ENCODE measurements around the gene VPS13D. TPM values are rescaled to one million over a fixed set of nuclear protein-coding genes. Genes with fewer than 3 reads are reported as not detected.

The VPS13D gene
- total RNA-seq, 1 experiment from 2014 or later = 20.2 TPM

GRCh38 chr1:12197483-12197880 lies 32.3 kb upstream of the VPS13D start:
- Mint-ChIP-seq H3K9me3 (no peaks in the 10 kb centered on the region), H3K4me3 (no peak overlapping the region), H3K36me3 (ENCODE audit: insufficient read depth in 1 of 3, low read depth in 3 of 3) (no peaks in the 10 kb centered on the region; a peak in 1 of 7 replicates), H3K4me1 (peaks cover 11 to 28% of the 10 kb centered on the region in 2 experiments), H3K27me3 (ENCODE audit: low read depth) (no peaks in the 10 kb centered on the region), H3K27ac (no peak overlapping the region)
- Histone ChIP-seq H4K91ac (ENCODE audit: insufficient read length, low read depth, low read length) (no peak overlapping the region), H3K9ac (ENCODE audit: extremely low read depth, insufficient read length, low read length) (no peak overlapping the region), H2BK120ac (ENCODE audit: low read depth, low read length, poor library complexity, severe bottlenecking) (no peak overlapping the region), H3K18ac (ENCODE audit: insufficient read length, low read depth, low read length) (no peak overlapping the region), H3K4me2 (ENCODE audit: insufficient read depth, insufficient read length, low read length) (no peak overlapping the region), H3K27ac (ENCODE audit: insufficient read length, low read depth, low read length) (no peak overlapping the region), H4K5ac (ENCODE audit: insufficient read length, low read depth, low read length) (no peak overlapping the region), H2BK15ac (ENCODE audit: low read depth, low read length) (no peak overlapping the region), H3T11ph (ENCODE audit: low read length) (no peak overlapping the region), H3K23me2 (ENCODE audit: insufficient read length, low read depth, low read length, poor library complexity, severe bottlenecking) (peaks cover 3% of the 10 kb centered on the region), H2AK5ac (ENCODE audit: insufficient read length, low read length) (no peak overlapping the region), H2BK20ac (ENCODE audit: low read depth, low read length, poor library complexity, severe bottlenecking) (no peak overlapping the region), H3K79me2 (ENCODE audit: insufficient read depth, low read length) (no peaks in the 10 kb centered on the region), H3K14ac (ENCODE audit: insufficient read depth, low read length) (no peak overlapping the region), H2BK5ac (ENCODE audit: insufficient read length, low read length) (no peak overlapping the region), H3K27me3 (ENCODE audit: insufficient read depth, low read length) (no peaks in the 10 kb centered on the region), H2BK12ac (ENCODE audit: insufficient read length, low read depth, low read length) (no peak overlapping the region), H4K8ac (replicated peaks; ENCODE audit: insufficient read length, low read depth, low read length) (no peak overlapping the region), H3K79me1 (ENCODE audit: insufficient read depth, low read depth, low read length, poor library complexity, severe bottlenecking) (no peaks in the 10 kb centered on the region), H3K4ac (ENCODE audit: low read depth, low read length) (no peak overlapping the region), H3K23ac (ENCODE audit: insufficient read length, low read depth, low read length) (no peak overlapping the region), H3K56ac (ENCODE audit: insufficient read length, low read depth, low read length) (no peak overlapping the region), H3K9me3 (ENCODE audit: control insufficient read depth, low read depth, low read length) (no peaks in the 10 kb centered on the region), H2AFZ (ENCODE audit: low read length) (no peak overlapping the region), H3K4me1 (ENCODE audit: insufficient read depth, low read length) (no peaks in the 10 kb centered on the region), H4K20me1 (ENCODE audit: control insufficient read depth, insufficient read depth, insufficient read length) (no peaks in the 10 kb centered on the region)
- no peak for DNase-seq
- WGBS (ENCODE audit: extremely low coverage, insufficient read length, low lambda C conversion rate) = no CpG with 5 or more reads among the region's 7 CpGs
- no peak for TF ChIP-seq CTCF (conservative IDR thresholded peaks at IDR 0.05)

All from H9 (cell line).